GM21528 (cell line): Measurements from ENCODE around the gene DNAH11.
"Not testable (repeated sequence)": the region's sequence is repeated elsewhere in the genome, so short reads cannot be mapped to it uniquely, and the experiment has no call there.

ENCODE experiments used
- ATAC-seq: cut with Tn5 transposase; IDR thresholded peaks from one replicate; pipeline ENCODE4 v1.9.1; 2021; ENCODE audit warnings: mild to moderate bottlenecking, moderate library complexity; ENCODE audit not compliant: unreplicated experiment, low FRiP score

Gene DNAH11

DNA sequence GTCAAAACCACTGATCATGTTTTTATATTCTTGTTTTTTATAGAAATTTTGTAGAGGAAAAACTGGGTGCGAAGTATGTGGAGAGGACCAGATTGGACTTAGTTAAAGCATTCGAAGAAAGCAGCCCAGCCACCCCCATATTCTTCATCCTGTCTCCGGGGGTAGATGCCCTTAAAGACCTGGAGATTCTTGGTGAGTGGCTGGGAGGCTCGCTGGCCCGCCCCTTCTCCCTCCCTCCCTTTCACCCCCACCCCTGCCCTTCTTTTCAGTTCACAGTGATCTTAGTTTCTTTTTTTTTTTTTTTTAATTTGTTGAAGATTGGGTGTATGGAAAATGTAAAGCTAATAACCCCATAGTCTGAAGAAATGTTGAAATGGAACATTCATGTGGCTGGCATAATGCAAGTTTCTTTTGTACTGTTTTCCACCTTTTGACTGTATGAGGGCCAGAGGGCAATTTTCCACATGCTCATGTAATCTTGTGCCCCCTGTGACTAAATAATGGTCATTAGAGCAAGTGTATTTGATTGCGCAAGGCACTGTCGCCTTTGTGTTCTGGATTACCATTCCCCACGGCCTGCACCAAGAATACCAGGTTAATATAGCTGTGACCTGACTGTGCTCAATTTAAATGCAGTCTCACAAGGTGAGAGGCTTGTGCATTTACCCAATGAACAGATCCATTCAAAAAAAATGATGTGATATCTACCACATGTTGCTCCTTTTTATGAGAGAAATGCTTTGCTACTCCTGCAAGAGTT, 325.2 kb downstream of the DNAH11 start:
- ATAC-seq: no peak

DNA sequence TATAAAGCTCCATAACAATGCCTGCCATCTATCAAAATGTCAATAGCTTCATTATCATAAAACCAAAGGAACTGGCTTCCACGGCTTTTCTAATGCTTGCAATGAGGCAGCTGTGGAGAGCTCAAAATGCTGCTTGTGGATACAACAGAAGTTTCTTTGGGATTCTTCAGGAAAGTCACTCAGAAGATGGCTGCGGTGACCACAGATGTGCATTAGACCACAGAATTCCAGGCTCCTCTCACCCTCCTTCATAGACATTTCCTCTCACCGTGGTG, 325.7 kb downstream of the DNAH11 start:
- ATAC-seq: no peak

DNA sequence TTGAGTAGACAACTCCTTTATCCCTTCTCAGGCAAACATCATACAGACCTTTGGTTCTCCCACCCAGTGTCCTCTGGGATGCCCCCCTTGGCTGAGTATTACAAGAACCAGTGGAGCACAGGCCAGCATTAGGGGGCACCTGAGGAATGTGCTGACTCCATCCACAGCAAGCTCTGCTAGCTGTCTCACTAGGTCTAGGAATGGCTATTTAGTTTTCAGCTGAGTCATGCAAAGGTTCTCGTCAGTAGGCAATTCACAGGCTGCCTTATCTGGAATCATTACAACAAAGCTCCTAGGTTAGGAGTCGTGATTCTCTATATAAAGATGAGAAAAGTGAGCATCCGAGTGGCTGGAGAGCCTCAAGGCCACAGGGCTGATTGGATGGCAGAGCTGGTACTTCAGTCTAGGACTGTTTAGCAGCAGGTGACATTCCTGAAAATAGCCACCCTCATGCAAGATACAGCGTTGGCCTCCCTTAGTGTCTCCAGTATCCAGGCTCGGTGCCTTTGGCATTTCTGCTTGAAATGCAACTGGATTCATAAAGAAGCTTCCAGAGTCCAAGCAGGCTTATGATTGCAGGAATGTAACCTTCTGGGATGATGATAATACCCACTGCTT, 327.1 kb downstream of the DNAH11 start:
- no peak for ATAC-seq

DNA sequence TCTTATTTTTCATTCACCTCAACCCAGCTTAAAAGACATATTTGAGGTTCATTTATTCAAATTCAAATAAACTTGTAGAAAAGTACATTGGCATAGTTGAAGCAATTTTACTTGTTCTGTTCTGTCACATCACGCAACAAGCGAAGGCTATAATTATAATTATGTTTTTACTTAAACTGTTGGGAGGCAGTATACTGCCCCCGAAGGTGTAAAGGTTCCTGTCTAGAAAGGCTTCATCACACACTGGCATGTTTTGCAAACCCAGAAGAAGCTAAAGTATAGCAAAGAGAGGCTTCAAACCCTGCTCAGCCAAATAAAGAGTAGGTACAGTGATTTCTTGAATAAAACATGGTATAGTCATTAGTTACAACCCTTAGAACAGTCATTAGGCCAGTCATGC, 340.2 kb downstream of the DNAH11 start:
- no peak for ATAC-seq

DNA sequence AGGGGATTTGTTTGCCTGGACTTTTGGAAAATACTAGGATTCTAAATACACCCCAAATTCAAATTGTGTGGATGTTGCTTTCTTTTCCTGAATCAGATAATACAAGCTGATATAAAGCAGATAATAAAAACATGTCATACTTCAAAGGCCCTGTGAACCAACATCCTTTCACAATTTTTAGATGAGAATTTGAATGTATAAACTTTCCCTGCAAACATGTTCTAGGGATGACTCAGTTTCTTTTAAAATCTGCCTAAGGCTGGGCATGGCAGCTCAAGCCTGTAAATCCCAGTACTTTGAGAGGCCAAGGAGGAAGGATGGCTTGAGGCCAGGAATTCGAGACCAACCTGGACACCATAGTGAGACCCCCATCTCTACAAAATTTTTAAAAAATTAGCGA, 340.7 kb downstream of the DNAH11 start:
- ATAC-seq: not testable (repeated sequence)

DNA sequence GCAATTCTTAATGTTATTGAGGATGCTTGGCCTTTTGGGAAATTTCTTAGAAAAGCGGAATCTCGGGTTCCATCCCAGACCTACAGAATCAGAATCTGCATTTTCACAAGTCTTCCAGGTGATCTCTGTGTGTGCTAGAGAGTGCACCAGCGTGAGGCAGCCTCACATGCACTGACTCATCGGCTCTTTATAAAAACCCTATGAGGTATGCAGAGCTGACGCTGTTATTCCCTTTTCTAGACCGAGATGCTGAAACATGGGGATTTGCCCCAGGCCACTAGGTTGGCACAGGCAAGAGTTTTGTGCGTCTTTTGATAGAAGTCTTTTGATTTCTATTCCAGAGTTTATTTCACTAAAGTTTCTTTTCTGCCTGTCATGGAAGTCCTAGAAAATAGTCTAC, 341.7 kb downstream of the DNAH11 start:
- no peak for ATAC-seq

DNA sequence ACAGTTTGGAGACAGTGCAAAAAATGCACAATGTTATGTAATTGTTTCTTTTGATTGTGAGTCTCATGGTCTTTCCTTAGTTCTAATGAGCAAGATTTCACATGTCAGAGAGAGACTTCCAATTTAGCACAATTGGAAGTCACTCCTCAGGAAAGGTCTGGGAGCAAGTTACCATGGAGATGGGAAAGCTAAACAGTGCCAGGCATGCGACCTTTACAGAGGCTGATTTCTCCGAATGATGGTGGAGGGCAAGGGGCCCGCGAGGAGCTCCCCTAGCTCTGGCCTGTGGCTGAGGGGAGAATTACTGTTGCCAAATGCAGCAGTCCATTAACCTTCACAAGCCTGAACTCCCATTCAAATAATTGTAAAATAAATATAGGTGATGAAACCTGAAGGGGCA, 343.6 kb downstream of the DNAH11 start:
- no peak for ATAC-seq

DNA sequence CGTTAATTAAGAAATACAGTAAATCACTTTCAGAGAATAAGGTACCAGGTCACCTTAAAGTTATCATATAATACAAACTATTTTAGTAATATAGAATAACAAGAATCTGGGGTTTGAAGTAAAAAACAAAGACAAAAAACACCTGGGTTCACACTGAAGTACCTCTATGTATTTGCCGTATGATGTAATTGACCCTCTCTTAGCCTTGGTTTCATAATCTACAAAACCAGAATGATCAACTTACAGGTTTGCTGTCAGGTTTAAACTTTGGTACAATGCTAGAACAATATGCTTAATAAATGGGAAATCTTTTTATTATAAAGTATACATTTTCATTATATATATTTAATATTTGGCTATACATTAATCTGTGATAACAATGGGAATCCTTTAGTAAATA, 344.5 kb downstream of the DNAH11 start:
- ATAC-seq: no peak

DNA sequence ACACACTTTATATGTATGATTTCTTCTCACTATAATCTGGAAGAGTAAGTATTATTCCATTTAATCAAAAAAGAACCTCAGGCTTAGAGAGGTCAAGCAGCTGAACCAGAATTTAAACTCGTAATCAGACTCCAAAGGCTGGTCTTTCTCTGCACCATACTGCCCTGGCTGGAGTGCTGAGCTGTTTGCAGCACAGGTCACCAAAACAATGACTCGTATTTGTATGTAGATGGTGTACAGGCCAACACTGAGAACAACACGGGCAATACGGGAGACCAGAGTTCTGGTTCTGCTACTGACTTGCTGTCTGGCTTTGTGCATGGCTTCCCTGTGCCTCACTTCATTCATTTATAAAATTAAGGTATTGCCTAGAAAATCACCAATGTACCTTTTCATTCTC, 344.9 kb downstream of the DNAH11 start:
- ATAC-seq: no peak

DNA sequence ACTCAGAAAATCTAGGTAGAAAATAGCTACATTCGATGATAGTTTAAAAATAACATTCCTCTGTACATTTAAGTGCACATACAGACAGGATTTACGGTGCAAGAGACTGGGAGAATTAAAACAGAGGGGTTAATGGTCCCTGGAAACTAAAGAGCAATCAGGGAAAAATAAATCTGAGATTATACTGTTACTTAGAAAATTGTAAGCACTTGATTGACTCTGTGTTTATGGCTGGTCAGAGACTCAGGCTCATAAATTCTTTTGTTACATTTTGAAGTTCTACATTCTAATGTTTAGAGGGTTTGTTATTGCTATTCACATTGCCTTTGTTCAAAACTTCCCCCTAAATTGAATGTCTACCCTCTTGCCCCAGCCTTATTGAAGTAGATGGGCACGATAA, 348.5 kb downstream of the DNAH11 start:
- ATAC-seq: no peak

DNA sequence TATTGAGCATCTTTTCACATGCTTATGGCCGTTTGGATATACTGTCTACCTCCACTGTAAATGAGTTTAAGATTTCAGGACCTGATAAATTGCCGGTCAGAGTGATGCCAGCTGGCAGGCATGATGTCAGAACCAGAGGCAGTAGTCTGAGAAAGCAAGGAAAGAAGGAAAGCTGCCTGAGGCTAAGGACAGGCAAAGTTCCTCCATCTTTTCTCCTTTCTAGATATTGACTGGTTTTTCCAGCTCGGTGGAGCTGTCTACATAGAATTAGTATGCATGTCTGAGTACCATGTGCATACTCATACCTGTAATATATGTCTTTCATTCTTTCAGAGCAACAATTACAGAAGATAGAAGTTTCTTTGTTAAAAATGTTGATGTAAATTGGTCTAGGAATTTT, 350.6 kb downstream of the DNAH11 start:
- no peak for ATAC-seq

DNA sequence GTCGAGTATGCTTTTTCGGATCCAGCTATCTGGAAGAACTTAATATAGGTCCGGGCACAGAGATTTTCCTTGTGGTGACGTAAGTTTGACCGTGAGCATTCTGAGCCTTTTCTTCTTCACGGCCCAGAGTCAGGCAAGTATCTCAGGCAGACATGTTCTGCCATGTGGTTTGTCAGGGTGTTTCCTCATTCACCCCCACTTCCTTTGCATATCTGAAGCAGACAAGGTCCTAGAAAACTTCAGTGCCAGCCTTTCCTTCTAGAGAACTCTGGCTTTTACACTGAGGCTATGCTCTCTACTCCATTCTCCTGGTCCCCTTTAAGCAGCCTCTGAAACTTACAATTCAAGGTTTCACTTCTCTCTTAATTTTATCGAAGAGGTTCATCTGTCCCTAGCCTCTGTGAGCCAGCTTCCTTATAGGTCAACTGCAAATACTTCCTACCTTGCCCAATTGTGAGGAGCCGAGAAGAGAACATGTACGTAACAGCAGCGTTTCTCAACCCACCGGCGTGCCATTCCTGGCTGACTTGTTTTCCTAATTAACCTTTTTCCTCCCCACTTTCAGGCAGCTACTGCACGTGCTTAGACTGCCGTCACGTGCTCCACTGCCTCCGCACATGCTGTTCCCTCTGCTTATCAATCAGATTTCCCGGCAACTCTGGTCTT, 355.6 kb downstream of the DNAH11 start:
- peak; percentile 98 for ATAC-seq

DNA sequence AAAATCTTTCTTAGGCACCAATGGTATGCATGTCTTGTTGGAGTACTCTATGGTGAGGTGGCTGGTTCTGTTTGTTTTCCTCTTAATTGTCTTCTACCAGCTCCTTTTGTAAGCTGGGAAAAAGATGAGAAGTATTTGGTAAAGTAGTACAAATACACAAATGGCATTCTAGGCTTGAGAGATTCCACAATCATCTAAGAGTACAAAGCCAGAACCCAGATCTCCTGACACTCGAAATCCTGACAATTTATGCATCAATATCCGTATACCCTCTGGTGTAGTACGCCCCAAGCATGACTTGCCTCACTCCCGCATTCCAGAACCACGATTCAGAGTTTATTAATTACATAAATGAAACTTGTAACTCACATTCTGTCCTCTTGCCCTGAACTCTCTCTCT, 359.4 kb downstream of the DNAH11 start:
- ATAC-seq: no peak

DNA sequence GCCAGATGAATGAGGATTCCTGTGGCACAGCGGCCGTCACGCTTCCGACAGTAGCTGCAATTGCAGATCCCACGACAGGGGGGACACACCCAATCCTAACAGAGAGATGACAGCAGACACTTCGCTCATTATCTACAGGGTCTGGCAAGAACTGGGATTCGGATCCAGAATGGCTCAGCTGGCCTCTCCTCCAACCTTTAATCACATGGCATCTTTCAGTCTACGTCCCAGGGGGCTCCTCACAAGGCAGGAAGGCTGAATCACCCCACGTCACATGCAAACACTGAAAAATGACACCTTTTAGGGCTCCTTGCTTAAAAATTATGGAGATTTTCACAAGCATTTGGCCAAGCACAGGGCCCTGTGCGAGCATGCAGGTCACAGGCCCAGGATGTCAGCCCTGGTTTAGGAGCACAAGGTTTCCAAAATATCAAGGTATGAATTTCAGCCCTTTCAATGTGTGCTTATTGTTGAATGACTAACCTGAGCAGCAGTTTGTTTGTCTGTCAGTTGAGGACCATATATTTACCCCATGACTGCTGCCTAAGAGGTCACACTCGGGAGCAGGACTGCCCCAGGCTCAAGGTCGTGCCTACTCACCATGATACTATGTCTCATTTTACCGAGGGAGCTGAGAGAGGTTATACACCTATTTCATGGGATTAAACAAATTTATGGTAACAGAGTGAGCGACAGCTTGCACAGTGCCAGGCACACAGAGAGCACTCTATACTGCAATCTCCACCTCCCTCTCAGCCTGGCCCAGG, 360.4 kb downstream of the DNAH11 start:
- no peak for ATAC-seq

DNA sequence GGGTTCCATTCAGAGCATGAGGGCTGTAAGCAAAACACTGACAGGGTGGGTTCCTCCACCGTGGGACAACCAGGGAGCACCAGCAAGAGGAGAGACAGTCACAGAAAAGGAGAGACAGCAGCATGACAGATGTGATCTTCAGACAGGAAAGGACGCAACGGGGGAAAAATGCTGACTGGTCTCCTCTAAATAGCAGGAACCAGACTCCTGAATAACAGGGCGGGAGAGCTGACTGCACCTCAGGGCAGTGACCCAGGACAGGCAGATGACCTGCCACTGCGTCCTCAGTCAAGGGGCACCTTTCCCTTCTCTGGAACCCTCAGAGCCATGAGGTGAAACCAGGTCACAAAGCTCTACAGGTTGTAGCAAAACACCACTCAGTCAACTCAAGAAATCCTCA, 365.9 kb downstream of the DNAH11 start:
- no peak for ATAC-seq

DNA sequence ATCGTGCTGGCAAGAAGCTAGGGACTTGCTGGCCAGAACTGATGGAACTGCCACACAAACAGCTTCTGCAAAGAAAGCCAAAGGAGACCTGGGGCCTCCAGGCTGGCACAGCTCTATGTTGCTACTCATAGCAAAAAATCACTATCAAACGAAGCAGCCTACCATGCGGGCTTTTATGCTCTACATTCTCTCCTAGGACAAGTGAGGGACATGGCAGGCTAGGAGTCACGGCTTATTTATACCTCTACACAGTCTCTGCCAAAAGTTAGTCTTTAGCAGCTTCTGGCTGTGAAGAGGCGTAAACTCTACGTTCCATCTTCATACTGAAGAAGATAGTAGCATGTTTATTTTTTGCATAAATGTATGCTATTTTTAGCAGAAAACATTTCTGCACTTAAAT, 367.4 kb downstream of the DNAH11 start:
- no peak for ATAC-seq

DNA sequence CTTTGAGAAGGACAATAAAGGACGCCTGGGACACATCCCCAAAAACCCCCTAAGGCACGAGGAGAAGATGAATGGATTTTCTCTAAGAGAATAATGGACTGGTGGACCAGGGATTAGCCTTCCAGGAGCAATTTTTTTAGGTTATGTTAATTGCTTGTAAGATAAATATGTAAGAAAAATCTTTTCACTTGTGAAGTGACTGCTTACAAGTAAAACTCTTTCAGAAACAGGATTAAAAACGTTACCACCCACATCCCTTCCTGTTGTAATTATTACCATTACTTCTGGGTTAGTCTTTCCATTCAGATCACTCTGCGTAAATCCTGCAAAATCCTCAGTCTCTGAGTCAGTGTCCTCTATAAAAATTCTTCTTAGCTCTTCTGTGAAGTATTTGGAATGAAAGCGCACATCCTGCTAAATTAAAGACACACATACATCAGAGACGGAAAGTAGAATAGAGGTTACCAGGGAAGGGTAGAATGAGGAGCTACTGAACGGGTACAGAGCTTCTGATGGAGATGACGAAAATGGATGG, 368.6 kb downstream of the DNAH11 start:
- no peak for ATAC-seq

DNA sequence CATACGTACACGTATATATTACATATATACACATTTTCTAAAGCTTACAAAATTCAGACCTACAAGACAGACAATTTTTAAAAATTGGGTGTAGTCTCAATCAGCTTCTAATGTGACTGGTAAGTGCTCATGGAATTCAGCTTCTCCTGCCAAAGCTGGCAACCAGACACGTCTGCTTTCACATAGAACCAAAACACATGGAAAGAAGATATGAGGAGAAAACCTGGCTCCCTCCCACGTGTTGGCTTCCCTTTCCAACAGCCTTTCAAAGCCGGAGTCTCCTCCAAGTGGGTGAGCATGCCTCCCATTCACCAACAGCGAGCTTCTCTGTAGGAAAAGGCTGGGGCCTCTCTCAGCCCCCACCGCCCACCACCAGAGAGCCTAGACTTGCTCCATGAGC, 369.5 kb downstream of the DNAH11 start:
- no peak for ATAC-seq

DNA sequence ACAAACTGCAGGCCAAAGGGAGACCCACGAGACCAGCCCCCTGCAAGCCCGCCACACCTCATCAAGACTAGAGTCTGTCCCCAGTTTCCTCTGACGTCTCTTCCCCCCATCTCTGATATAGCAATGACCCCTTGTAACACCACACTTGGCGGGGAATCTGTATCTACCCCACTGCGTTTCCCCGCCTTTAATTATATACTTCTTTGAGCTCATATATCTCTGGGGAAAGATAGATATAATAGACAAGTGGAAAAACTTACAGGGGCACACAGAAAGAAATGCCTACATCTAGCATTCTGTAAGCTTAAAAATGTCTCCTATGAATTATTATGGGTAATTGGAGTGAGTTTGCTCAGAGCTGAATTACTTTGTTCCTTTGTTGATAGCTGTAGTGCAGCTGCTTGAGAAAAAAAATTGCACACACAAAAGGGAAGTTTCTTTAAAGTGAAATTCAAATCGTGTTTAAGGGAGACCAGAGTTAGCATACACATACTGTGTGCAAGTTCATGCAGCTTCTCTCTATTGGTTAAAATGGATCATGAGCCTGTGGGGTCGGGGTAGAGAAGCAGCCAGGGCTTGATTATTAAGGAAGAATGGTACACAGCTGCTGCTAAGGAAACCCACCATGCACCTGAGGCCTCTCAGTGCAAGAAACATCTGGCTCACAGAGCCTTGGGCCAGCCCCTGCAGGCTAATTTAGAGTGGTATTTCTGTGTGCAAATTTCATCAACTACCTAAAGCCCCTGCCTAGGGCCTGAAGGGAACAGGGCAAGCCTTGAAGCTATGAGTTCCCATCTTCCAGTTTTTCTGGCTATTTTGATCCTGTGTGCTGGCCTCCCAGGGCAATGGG, 370.3 kb downstream of the DNAH11 start:
- no peak for ATAC-seq

DNA sequence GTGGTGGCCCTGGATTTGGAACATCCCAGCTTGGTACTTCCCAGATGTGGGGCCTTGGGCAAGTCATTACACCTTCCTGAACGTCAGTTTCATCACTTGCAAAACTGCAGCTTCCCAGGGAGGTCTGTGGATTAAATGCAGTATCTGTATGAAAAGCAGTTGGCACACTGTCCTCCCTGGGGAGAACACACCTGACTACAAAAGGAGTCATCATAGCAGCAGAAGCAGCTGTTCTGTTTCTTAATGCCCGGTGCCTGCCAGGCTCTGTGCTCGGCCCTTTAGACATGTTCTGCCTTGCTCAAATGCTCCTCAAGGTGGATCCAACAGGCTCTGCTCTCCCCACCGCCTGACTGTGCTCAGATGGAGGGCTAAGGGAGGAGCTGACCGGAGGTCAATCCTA, 371.8 kb downstream of the DNAH11 start:
- no peak for ATAC-seq
